ENCODE measurements around the gene ZBTB32.

ZBTB32 gene

GRCh38 chr19:35744430-35745327, 40.3 kb downstream of the ZBTB32 start:
- peak overlapping the region; percentile 56 for H3K9ac ChIP-seq
- peak; percentile 30 for TF ChIP-seq CTCF (IDR thresholded peaks at IDR 0.05)
- H3K4me2 ChIP-seq (ENCODE audit: low read length) = peak overlapping the region; percentile 86
- H3K36me3 ChIP-seq (ENCODE audit: control insufficient read depth, insufficient read depth, low read length) = no peaks in the 10 kb centered on the region
- H3K27ac ChIP-seq = peak overlapping the region; percentile 99
- no peaks in the 10 kb centered on the region for H3K27me3 ChIP-seq (ENCODE audit: control insufficient read depth, insufficient read depth, low read length)
- H2AFZ ChIP-seq = peak overlapping the region; percentile 87
- no peaks in the 10 kb centered on the region for H3K79me2 ChIP-seq
- H3K4me3 ChIP-seq (ENCODE audit: low read depth, low read length) = peak overlapping the region; percentile 99
- peaks cover 8% of the 10 kb centered on the region for H3K4me1 ChIP-seq
- H3K9me3 ChIP-seq (ENCODE audit: control insufficient read depth, low read length) = no peaks in the 10 kb centered on the region

- no peaks in the 10 kb centered on the region for H3K79me2 ChIP-seq
- peak within 1 kb of the TSS; percentile 87 for H2AFZ ChIP-seq
- peak within 1 kb of the TSS; percentile 88 for H3K4me2 ChIP-seq (ENCODE audit: low read length)
- peak within 1 kb of the TSS; percentile 99 for H3K27ac ChIP-seq
- H3K36me3 ChIP-seq (ENCODE audit: control insufficient read depth, insufficient read depth, low read length) = no peaks in the 10 kb centered on the region
- no peaks in the 10 kb centered on the region for H3K27me3 ChIP-seq (ENCODE audit: control insufficient read depth, insufficient read depth, low read length)
- H3K9me3 ChIP-seq (ENCODE audit: control insufficient read depth, low read length) = no peaks in the 10 kb centered on the region
- peak within 1 kb of the TSS; percentile 99 for H3K4me3 ChIP-seq (ENCODE audit: low read depth, low read length)
- peaks cover 8% of the 10 kb centered on the region for H3K4me1 ChIP-seq
- TF ChIP-seq CTCF (IDR thresholded peaks at IDR 0.05) = no peak
- peak within 1 kb of the TSS; percentile 57 for H3K9ac ChIP-seq
These were observed 41.1 kb downstream of the ZBTB32 start, which contains the start of the genes PSENEN and U2AF1L4 for GRCh38 chr19:35745328-35746086. TSS of gene PSENEN (plus strand) at chr19:35745651. CDS start at chr19:35745931, 280 bp downstream. TSS of gene U2AF1L4 (minus strand) at chr19:35745418. CDS start at chr19:35745391, 27 bp downstream.

GRCh38 chr19:35746087-35746462, 41.7 kb downstream of the ZBTB32 start:
- no peaks in the 10 kb centered on the region for H3K9me3 ChIP-seq (ENCODE audit: control insufficient read depth, low read length)
- peak overlapping the region; percentile 72 for H2AFZ ChIP-seq
- peak overlapping the region; percentile 57 for H3K9ac ChIP-seq
- no peaks in the 10 kb centered on the region for H3K79me2 ChIP-seq
- peak overlapping the region; percentile 99 for H3K27ac ChIP-seq
- H3K4me2 ChIP-seq (ENCODE audit: low read length) = peak overlapping the region; percentile 88
- H3K4me3 ChIP-seq (ENCODE audit: low read depth, low read length) = peak overlapping the region; percentile 99
- no peaks in the 10 kb centered on the region for H3K27me3 ChIP-seq (ENCODE audit: control insufficient read depth, insufficient read depth, low read length)
- H3K36me3 ChIP-seq (ENCODE audit: control insufficient read depth, insufficient read depth, low read length) = no peaks in the 10 kb centered on the region
- no peak for TF ChIP-seq CTCF (IDR thresholded peaks at IDR 0.05)
- H3K4me1 ChIP-seq = peaks cover 4% of the 10 kb centered on the region

- Histone ChIP-seq H3K27ac (no peak overlapping the region), H3K4me3 (ENCODE audit: low read depth, low read length) (peak overlapping the region; percentile 99), H3K9ac (no peak overlapping the region)
These were observed 42.2 kb downstream of the ZBTB32 start for GRCh38 chr19:35746531-35746930.

More at GRCh38 chr19:35746531-35746930, 42.2 kb downstream of the ZBTB32 start:
- Histone ChIP-seq H2AFZ (no peak overlapping the region), H3K79me2 (no peaks in the 10 kb centered on the region), H3K36me3 (ENCODE audit: control insufficient read depth, insufficient read depth, low read length) (no peaks in the 10 kb centered on the region), H3K4me1 (peaks cover 4% of the 10 kb centered on the region), H3K4me2 (ENCODE audit: low read length) (peak overlapping the region; percentile 88), H3K9me3 (ENCODE audit: control insufficient read depth, low read length) (no peaks in the 10 kb centered on the region), H3K27me3 (ENCODE audit: control insufficient read depth, insufficient read depth, low read length) (no peaks in the 10 kb centered on the region)
- TF ChIP-seq CTCF (IDR thresholded peaks at IDR 0.05) = no peak
